GM18507 (cell line): ENCODE measurements around the gene FAM25C.
"Not testable (repeated sequence)": the region's sequence is repeated elsewhere in the genome, so short reads cannot be mapped to it uniquely, and the experiment has no call there.

ENCODE experiments used
- DNase-seq: peaks from one replicate; pipeline ENCODE4 v3.0.0; 2011; ENCODE audit warnings: low read depth; ENCODE audit not compliant: insufficient read length; ENCODE audit errors: extremely low spot score
- FAIRE-seq: peaks from 2 replicates; lab custom pipeline; 2011; peaks lifted over from hg19 to GRCh38; lab: Jason Lieb, UNC

Gene FAM25C

DNA sequence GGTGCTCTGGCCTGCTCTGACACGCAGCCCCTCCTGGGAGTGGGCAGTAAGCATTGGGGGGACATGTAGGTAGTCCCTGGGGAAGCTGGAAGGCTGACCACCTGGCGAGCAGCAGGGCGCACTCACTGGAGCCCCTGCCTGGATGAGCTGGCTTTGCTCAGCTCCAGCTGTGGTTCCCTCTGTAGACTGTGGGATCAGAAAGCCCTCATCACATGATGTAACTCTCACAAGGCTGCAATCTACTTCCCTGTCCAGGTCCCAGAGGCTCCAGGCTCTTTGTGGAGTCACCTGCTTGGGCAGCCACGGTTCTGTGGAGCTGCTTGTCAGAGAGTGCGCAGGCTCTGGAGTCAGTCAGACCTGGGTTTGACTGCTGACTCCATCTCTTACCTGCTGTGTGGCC is 36.8 kb downstream of the FAM25C start:
- DNase-seq, FAIRE-seq: not testable (repeated sequence)

- not testable (repeated sequence) for DNase-seq, FAIRE-seq
Observed at GRCh38 chr10:47960699-47961098, 38.9 kb downstream of the FAM25C start.

- DNase-seq, FAIRE-seq: not testable (repeated sequence)
Observed at GRCh38 chr10:47959677-47960076, 39.9 kb downstream of the FAM25C start.

DNA sequence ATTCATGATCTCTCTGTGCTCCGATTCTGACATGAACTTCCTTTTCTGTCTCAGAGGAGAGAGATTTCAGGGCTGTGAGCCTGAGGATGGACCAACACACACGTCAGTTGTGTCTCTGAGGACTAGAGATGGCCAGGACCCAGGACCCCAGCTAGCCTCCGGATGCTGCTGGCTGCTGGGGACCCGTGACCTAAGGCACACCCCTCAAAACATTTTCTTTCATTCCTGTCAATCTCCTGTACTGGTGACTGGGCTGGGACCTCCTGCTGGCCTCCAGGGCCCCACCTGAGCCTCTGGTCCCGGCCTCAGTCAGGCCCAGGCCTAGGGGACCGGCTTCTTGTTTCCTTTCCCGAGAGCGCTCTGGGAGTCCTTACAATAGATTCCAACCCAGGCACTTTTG is 42.4 kb downstream of the FAM25C start:
- DNase-seq, FAIRE-seq: not testable (repeated sequence)

DNA sequence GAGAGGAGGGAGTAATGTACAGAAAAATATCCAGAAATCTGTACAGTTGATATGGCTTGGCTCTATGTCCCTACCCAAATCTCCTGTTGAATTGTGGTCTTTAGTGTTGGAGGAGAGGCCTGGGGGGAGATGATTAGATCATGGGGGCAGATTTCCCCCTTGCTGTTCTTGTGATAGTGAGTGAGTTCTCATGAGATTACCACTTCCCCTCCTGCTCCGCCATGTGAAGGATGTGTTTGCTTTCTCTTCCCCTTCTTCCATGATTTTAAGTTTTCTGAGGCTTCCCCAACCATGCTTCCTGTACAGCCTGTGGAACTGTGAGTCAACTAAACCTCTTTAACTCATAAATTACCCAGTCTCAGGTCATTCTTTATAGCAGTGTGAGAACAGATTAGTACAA is 52.2 kb downstream of the FAM25C start:
- DNase-seq, FAIRE-seq: not testable (repeated sequence)
